ENCODE measurements around the gene CISTR.
A peak's percentile ranks its signal among the peaks of the same experiment; 100 is the strongest.
"Not testable (repeated sequence)": the region's sequence is repeated elsewhere in the genome, so short reads cannot be mapped to it uniquely, and the experiment has no call there.

Gene CISTR

GRCh38 chr12:53751336-53752191, at the start of gene CISTR:
Gene CISTR, minus strand, starts transcription at chr12:53751979.
- DNase-seq: peak; percentile 73

- DNase-seq: no peak
These were observed 46.8 kb upstream of the CISTR start for GRCh38 chr12:53798575-53798974.

GRCh38 chr12:53795927-53796326, 44.1 kb upstream of the CISTR start:
- no peak for DNase-seq

- DNase-seq: no peak
These were observed 41.4 kb upstream of the CISTR start for GRCh38 chr12:53793221-53793620.

- peak; percentile 77 for DNase-seq
These were observed 40.1 kb upstream of the CISTR start for GRCh38 chr12:53791735-53792326.

- DNase-seq: no peak
These were observed 37.8 kb upstream of the CISTR start for GRCh38 chr12:53789570-53789969.

- no peak for DNase-seq
These were observed 37.1 kb upstream of the CISTR start for GRCh38 chr12:53788892-53789291.

- no peak for DNase-seq
These were observed 34.6 kb upstream of the CISTR start for GRCh38 chr12:53786411-53786810.

- no peak for DNase-seq
These were observed 33.4 kb upstream of the CISTR start for GRCh38 chr12:53785161-53785560.

GRCh38 chr12:53782093-53782703, 30.4 kb upstream of the CISTR start:
- DNase-seq: no peak

GRCh38 chr12:53781228-53781801, 29.5 kb upstream of the CISTR start:
- no peak for DNase-seq

GRCh38 chr12:53780323-53780722, 28.5 kb upstream of the CISTR start:
- DNase-seq: no peak

- DNase-seq: not testable (repeated sequence)
These were observed 27.9 kb upstream of the CISTR start for GRCh38 chr12:53779679-53780078.

- no peak for DNase-seq
These were observed 26.3 kb upstream of the CISTR start for GRCh38 chr12:53777936-53778644.

- no peak for DNase-seq
These were observed 25.6 kb upstream of the CISTR start for GRCh38 chr12:53777412-53777811.

GRCh38 chr12:53776872-53777271, 25.1 kb upstream of the CISTR start:
- DNase-seq: no peak

- no peak for DNase-seq
These were observed 23.8 kb upstream of the CISTR start for GRCh38 chr12:53775478-53776145.

GRCh38 chr12:53770281-53770680, 18.5 kb upstream of the CISTR start:
- no peak for DNase-seq

GRCh38 chr12:53768976-53769375, 17.2 kb upstream of the CISTR start:
- DNase-seq: no peak

- DNase-seq: no peak
These were observed 15.1 kb upstream of the CISTR start for GRCh38 chr12:53766881-53767280.

GRCh38 chr12:53765891-53766290, 14.1 kb upstream of the CISTR start:
- DNase-seq: no peak

- DNase-seq: no peak
These were observed 12.8 kb upstream of the CISTR start for GRCh38 chr12:53764615-53765014.
